GM12878 (cell line): Measurements from ENCODE around the gene PACS2.

ENCODE experiments used
- BHLHE40 ChIP-seq, 2 experiments: fragments of 450-650 bp in 1 of 2; IDR thresholded peaks; 2 replicates each; pipeline ENCODE4 v1.6.1; 2011 to 2017; ENCODE audit warnings: low read depth in 2 of 2, borderline replicate concordance in 1 of 2, improper control_type of control experiment in 1 of 2, low read length in 1 of 2, mild to moderate bottlenecking in 1 of 2
- MTA3 ChIP-seq: IDR thresholded peaks from 2 replicates; pipeline ENCODE4 v1.6.1; 2012; ENCODE audit warnings: low read length, inconsistent platforms, borderline replicate concordance
- MYC ChIP-seq: IDR thresholded peaks from 2 replicates; pipeline ENCODE4 v1.6.1; 2011; ENCODE audit warnings: mild to moderate bottlenecking, low read length, moderate library complexity, inconsistent platforms; ENCODE audit not compliant: insufficient read depth, insufficient replicate concordance, insufficient read length, severe bottlenecking
- POLR2A ChIP-seq: IDR thresholded peaks from 2 replicates; pipeline ENCODE4 v1.6.1; 2011; ENCODE audit warnings: low read depth, mild to moderate bottlenecking, low read length
- REST ChIP-seq: IDR thresholded peaks from 2 replicates; pipeline ENCODE4 v1.6.1; 2012; ENCODE audit warnings: mild to moderate bottlenecking, low read depth, low read length
- TF ChIP-seq, protein P1 (sequence below): fragments of 450-650 bp; IDR thresholded peaks from 2 replicates; pipeline ENCODE4 v1.6.1; 2018; ENCODE audit warnings: mild to moderate bottlenecking, low read depth, moderate library complexity; ENCODE audit not compliant: partially characterized antibody
- TF ChIP-seq, protein P2 (sequence below), 3 experiments: IDR thresholded peaks in 2 of 3; conservative IDR thresholded peaks in 1 of 3; 2 replicates each; pipeline ENCODE4 v1.5.1; 2011; ENCODE audit warnings: low read depth in 3 of 3, low read length in 3 of 3, mild to moderate bottlenecking in 3 of 3, control low read depth in 2 of 3, moderate library complexity in 2 of 3, inconsistent platforms in 1 of 3, mixed read lengths in 1 of 3; ENCODE audit not compliant: control insufficient read depth in 2 of 3, insufficient read depth in 1 of 3; ENCODE audit errors: extremely low read depth in 1 of 3

DNA sequence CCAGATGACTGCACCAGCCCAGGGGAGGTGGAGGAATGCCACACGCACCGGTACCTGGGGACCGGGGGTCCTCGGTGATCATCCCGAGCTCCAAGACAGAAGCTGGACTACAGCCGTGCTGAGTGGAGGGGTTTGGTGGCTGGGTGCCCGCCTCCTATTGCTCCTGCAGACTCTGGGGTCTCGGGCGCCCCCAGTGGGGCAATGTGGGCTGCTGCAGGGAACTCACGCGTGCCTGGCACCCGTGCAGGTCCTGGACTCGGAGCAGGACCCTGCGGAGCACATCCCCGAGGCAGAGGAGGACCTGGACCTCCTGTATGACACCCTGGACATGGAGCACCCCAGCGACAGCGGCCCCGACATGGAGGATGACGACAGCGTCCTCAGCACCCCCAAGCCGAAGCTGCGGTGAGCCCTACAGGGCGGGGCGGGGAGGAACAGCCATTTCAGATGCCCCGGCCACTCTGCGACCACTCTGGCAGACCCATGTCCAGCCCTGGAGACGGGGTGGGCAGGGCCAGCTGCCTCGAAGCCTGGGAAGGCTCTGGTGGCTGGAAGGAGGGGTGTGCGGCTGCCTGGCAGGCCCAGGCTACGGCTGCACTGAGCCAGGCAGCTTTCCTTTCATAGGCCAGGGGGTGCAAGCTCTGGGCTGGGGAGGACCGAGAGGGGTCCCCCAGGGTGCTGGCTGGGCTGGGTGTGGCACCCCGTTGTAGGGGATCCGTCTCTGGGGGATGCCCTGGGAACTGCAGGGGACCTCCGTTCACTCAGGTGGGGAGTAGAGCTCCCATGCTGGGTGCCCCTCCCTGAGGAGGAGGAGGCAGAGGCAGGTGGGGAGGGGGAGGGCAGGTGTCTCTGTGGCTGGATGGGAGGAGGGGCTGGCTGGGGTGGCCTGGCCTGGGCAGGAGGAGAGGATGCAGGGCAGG lies 62.2 kb downstream of the PACS2 start:
- TF ChIP-seq POLR2A (no peak), MTA3 (no peak), BHLHE40 (IDR thresholded peaks at IDR 0.05; ENCODE audit: borderline replicate concordance in 1 of 2, low read depth in 2 of 2, low read length in 1 of 2) (no peak), REST (no peak), MYC (no peak)
- TF ChIP-seq, protein P1, sequence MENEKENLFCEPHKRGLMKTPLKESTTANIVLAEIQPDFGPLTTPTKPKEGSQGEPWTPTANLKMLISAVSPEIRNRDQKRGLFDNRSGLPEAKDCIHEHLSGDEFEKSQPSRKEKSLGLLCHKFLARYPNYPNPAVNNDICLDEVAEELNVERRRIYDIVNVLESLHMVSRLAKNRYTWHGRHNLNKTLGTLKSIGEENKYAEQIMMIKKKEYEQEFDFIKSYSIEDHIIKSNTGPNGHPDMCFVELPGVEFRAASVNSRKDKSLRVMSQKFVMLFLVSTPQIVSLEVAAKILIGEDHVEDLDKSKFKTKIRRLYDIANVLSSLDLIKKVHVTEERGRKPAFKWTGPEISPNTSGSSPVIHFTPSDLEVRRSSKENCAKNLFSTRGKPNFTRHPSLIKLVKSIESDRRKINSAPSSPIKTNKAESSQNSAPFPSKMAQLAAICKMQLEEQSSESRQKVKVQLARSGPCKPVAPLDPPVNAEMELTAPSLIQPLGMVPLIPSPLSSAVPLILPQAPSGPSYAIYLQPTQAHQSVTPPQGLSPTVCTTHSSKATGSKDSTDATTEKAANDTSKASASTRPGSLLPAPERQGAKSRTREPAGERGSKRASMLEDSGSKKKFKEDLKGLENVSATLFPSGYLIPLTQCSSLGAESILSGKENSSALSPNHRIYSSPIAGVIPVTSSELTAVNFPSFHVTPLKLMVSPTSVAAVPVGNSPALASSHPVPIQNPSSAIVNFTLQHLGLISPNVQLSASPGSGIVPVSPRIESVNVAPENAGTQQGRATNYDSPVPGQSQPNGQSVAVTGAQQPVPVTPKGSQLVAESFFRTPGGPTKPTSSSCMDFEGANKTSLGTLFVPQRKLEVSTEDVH = no peak
- TF ChIP-seq, protein P2, sequence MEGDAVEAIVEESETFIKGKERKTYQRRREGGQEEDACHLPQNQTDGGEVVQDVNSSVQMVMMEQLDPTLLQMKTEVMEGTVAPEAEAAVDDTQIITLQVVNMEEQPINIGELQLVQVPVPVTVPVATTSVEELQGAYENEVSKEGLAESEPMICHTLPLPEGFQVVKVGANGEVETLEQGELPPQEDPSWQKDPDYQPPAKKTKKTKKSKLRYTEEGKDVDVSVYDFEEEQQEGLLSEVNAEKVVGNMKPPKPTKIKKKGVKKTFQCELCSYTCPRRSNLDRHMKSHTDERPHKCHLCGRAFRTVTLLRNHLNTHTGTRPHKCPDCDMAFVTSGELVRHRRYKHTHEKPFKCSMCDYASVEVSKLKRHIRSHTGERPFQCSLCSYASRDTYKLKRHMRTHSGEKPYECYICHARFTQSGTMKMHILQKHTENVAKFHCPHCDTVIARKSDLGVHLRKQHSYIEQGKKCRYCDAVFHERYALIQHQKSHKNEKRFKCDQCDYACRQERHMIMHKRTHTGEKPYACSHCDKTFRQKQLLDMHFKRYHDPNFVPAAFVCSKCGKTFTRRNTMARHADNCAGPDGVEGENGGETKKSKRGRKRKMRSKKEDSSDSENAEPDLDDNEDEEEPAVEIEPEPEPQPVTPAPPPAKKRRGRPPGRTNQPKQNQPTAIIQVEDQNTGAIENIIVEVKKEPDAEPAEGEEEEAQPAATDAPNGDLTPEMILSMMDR (IDR thresholded peaks at IDR 0.05 in 2 of 3, conservative IDR thresholded peaks at IDR 0.05 in 1 of 3; ENCODE audit: control insufficient read depth in 2 of 3, extremely low read depth in 1 of 3, insufficient read depth in 1 of 3, low read depth in 3 of 3, low read length in 3 of 3) = 0 out of 6 replicates have a peak, but pooled peaks of 2 of the 3 experiments have one; percentile 5 to 12
